Colonic mucosa (tissue), 4 donors: ENCODE data around the gene SEPHS1. TPM values are rescaled to one million over a fixed set of nuclear protein-coding genes. Genes with fewer than 3 reads are reported as not detected.

Experiments
- DNase-seq: peaks from one replicate; pipeline ENCODE4 v3.0.0-alpha.2; 2020
- H3K27ac ChIP-seq: fragments of 200-600 bp; one replicate; pipeline ENCODE4 v1.8.0; 2021
- H3K27me3 ChIP-seq: fragments of 200-600 bp; one replicate; pipeline ENCODE4 v1.8.0; 2021
- H3K36me3 ChIP-seq: fragments of 200-600 bp; one replicate; pipeline ENCODE4 v1.8.0; 2021
- H3K4me1 ChIP-seq: fragments of 200-600 bp; one replicate; pipeline ENCODE4 v1.8.0; 2021; ENCODE audit warnings: mild to moderate bottlenecking
- H3K4me3 ChIP-seq: fragments of 200-600 bp; one replicate; pipeline ENCODE4 v1.8.0; 2021
- H3K9ac ChIP-seq, 2 donors: one replicate each; pipeline ENCODE4 v1.7.0; 2013; ENCODE audit warnings: control low read depth in 2 of 2, low read depth in 2 of 2, low read length in 2 of 2
- H3K9me3 ChIP-seq: fragments of 200-600 bp; one replicate; pipeline ENCODE4 v1.8.0; 2021
- intact Hi-C: fragments of 100-400 bp; cut with DNase I; formaldehyde crosslinking; loops from one replicate; pipeline ENCODE4 v1.14.1; 2022
- total RNA-seq, 2 donors: library from RNA; stranded (reverse); fragmentation: NEBNext Ultra II Directional in 1 of 2; extraction: Animal tissue kit (Norgen Biotek cat#: 25700) in 1 of 2; gene quantifications; one replicate each; pipeline ENCODE4 v1.2.1, GENCODE V29; 2021
- TF ChIP-seq, protein P1 (sequence below): fragments of 200-600 bp; IDR thresholded peaks from one replicate; pipeline ENCODE4 v1.8.0; 2022; ENCODE audit warnings: antibody characterized with exemption, mild to moderate bottlenecking
- donor health status: healthy.
- donor health status: DM: no; HTN: no; CAD: no.
- donor health status: DM: no; HTN: no; CAD: no.

Gene SEPHS1
- total RNA-seq, 2 donors from 2014 or later, result 34.4 to 51.3 TPM

DNA sequence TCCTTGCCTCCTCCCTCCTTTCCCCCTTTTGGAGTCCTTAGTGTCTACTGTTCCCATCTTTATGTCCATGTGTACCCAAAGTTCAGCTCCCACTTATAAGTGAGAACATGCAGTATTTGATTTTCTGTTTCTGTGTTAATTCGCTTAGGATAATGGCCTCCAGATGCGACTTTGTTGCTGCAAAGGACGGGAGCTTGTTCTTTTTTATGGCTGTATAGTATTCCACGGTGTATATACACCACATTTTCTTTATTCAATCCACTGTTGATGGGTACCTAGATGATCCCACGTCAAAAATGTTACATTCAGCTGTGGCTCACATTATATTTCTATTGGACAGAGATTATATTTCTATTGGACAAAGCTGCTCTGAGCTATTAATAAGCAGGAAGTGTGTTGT is 24.4 kb upstream of the SEPHS1 start:
- H3K27me3 ChIP-seq, result no peaks in the 10 kb centered on the region
- no peaks in the 10 kb centered on the region for H3K9me3 ChIP-seq

DNA sequence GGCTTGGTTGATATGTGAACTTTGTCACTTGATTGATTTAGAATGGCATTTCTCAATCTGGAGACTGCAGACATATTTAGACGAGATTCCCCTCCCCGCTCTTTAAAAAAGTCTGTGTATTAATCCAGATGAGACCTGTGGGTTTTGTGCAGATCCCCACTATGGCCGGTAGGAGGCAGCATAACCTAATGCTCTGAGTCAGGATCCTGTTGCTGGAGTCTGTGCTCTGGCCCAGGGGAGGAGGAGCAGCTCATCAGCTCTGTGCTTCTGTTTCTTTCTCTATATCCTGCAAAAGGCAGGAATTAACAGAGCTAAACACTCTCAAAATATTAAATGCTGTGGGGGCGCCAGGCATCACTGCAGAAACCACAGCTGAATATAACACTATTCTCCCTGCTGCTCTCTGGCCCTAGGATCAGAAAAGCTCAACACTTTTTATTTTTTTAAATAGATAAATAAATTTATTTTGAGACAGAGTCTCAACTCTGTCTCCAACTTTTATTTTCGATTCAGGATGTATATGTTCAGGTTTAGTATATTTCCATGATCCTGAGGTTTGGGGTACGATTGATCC is 23.9 kb upstream of the SEPHS1 start:
- Histone ChIP-seq H3K36me3 (no peaks in the 10 kb centered on the region), H3K27me3 (no peaks in the 10 kb centered on the region), H3K4me3 (no peak overlapping the region), H3K4me1 (no peaks in the 10 kb centered on the region), H3K9ac (no peak overlapping the region), H3K9me3 (no peaks in the 10 kb centered on the region), H3K27ac (no peak overlapping the region)
- DNase-seq, result peak; percentile 79
- intact Hi-C loops, result loop anchor here (2.0 to 5.0 kb wide), 2 partner anchors 69 to 165 kb away; no protein-coding TSS in a partner anchor
- TF ChIP-seq, protein P1, sequence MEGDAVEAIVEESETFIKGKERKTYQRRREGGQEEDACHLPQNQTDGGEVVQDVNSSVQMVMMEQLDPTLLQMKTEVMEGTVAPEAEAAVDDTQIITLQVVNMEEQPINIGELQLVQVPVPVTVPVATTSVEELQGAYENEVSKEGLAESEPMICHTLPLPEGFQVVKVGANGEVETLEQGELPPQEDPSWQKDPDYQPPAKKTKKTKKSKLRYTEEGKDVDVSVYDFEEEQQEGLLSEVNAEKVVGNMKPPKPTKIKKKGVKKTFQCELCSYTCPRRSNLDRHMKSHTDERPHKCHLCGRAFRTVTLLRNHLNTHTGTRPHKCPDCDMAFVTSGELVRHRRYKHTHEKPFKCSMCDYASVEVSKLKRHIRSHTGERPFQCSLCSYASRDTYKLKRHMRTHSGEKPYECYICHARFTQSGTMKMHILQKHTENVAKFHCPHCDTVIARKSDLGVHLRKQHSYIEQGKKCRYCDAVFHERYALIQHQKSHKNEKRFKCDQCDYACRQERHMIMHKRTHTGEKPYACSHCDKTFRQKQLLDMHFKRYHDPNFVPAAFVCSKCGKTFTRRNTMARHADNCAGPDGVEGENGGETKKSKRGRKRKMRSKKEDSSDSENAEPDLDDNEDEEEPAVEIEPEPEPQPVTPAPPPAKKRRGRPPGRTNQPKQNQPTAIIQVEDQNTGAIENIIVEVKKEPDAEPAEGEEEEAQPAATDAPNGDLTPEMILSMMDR, result peak; percentile 91

More for the DNA sequence above, 24.4 kb upstream of the SEPHS1 start:
- no peak overlapping the region for H3K9ac ChIP-seq
- intact Hi-C loops, result loop anchor here (2.0 to 5.0 kb wide), 2 partner anchors 68 to 165 kb away; no protein-coding TSS in a partner anchor
- DNase-seq, result no peak
- H3K4me3 ChIP-seq, result no peak overlapping the region
- no peaks in the 10 kb centered on the region for H3K4me1 ChIP-seq
- TF ChIP-seq, protein P1, result no peak
- no peaks in the 10 kb centered on the region for H3K36me3 ChIP-seq
- no peak overlapping the region for H3K27ac ChIP-seq

DNA sequence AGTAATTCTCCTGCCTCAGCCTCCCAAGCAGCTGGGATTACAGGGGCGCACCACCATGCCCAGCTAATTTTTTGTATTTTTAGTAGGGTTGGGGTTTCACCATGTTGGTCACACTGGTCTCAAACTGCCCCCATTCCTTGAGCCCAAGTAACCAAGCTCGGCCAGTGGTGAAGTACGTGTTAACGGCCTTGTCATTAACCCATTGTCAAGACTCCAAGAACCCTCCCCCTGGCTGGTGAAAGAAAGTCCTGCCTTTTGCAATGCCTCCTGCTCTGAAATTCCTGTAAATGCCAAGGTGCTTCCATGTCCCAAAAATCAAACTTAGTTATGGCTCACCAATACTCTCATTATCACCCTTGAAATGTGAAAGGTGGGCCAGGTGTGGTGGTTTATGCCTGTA is 18.8 kb upstream of the SEPHS1 start:
- TF ChIP-seq, protein P1, result no peak
- no peak overlapping the region for H3K4me3 ChIP-seq
- H3K36me3 ChIP-seq, result no peaks in the 10 kb centered on the region
- intact Hi-C loops, result no loop called here
- no peak for DNase-seq
- no peaks in the 10 kb centered on the region for H3K27me3 ChIP-seq
- H3K27ac ChIP-seq, result no peak overlapping the region
- no peaks in the 10 kb centered on the region for H3K9me3 ChIP-seq
- no peaks in the 10 kb centered on the region for H3K4me1 ChIP-seq
- H3K9ac ChIP-seq, result no peak overlapping the region

DNA sequence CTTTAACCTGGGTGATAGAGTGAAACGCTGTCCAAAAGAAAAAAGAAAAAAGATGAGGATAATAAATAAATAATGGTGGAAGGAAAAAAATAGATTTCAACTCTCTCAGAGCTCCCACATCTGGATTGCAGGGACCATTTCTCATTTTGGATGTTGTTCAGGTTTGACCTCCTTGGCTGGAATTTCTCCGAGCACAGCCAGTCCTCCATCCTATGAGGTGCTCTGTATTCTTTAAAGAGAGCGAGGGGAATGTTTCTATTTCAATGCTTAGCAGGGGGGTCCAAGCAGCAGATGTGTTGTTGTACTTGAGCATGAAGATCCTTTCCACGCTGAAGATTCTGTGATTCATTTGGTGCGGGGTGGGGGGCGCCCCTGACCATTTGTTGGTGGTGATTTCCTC is 17.7 kb upstream of the SEPHS1 start:
- Histone ChIP-seq H3K27me3 (no peaks in the 10 kb centered on the region), H3K4me3 (no peak overlapping the region), H3K9me3 (no peaks in the 10 kb centered on the region), H3K36me3 (no peaks in the 10 kb centered on the region), H3K27ac (no peak overlapping the region), H3K9ac (no peak overlapping the region), H3K4me1 (no peaks in the 10 kb centered on the region)
- no peak for DNase-seq
- TF ChIP-seq, protein P1, result no peak
- intact Hi-C loops, result no loop called here

DNA sequence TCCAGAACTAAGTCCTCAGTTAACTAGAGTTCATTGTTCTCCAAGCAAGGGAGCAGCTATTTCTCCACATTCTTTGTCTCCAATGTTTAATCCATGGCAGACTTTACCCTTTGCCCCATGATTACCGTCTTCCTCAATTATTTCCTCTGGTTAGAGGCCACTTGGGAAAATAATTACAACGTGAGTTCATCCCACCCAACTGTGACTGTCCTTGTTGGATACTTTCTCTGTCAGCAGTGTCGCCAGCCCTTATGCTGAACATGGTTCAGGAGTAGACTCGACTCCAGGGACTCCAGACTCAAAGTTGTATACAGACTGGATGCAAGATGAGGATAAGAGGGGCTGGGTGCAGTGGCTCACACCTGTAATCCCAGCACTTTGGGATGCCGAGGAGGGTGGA is 17.1 kb upstream of the SEPHS1 start:
- Histone ChIP-seq H3K4me1 (no peaks in the 10 kb centered on the region), H3K9me3 (no peaks in the 10 kb centered on the region), H3K9ac (no peak overlapping the region), H3K36me3 (no peaks in the 10 kb centered on the region), H3K4me3 (no peak overlapping the region), H3K27me3 (no peaks in the 10 kb centered on the region), H3K27ac (no peak overlapping the region)
- TF ChIP-seq, protein P1, result no peak
- intact Hi-C loops, result no loop called here
- no peak for DNase-seq
